Osteoblast (primary cell): ENCODE results near the gene UEVLD. TPM values are rescaled to one million over a fixed set of nuclear protein-coding genes. Genes with fewer than 3 reads are reported as not detected.

Source experiments
- DNase-seq: peaks from one replicate; pipeline ENCODE4 v3.0.0; 2011; ENCODE audit warnings: low spot score, mixed read lengths; ENCODE audit not compliant: insufficient read length; ENCODE audit errors: missing footprints
- H2AFZ ChIP-seq: 2 replicates; pipeline ENCODE4 v1.6.0; 2011; ENCODE audit warnings: mild to moderate bottlenecking, low read length
- H3K27ac ChIP-seq: 2 replicates; pipeline ENCODE4 v1.5.1; 2011; ENCODE audit warnings: mild to moderate bottlenecking, low read depth, low read length, moderate library complexity
- H3K27me3 ChIP-seq: 2 replicates; pipeline ENCODE4 v1.6.0; 2012; ENCODE audit warnings: mild to moderate bottlenecking, control low read depth, inconsistent platforms, low read length, moderate library complexity; ENCODE audit not compliant: insufficient read depth
- H3K36me3 ChIP-seq: 2 replicates; pipeline ENCODE4 v1.5.1; 2011; ENCODE audit warnings: mild to moderate bottlenecking, low read length, control low read depth, moderate library complexity; ENCODE audit not compliant: insufficient read depth
- H3K4me1 ChIP-seq: 2 replicates; pipeline ENCODE4 v1.5.1; 2011; ENCODE audit warnings: mild to moderate bottlenecking, low read length, control low read depth, moderate library complexity; ENCODE audit not compliant: insufficient read depth
- H3K4me2 ChIP-seq: 2 replicates; pipeline ENCODE4 v1.6.0; 2011; ENCODE audit warnings: mild to moderate bottlenecking, low read length; ENCODE audit not compliant: insufficient read depth
- H3K4me3 ChIP-seq: fragments of 200-600 bp; sonication (generic); 3 replicates; pipeline ENCODE4 v1.5.1; 2012; ENCODE audit warnings: mild to moderate bottlenecking, low read length, inconsistent platforms; ENCODE audit not compliant: insufficient read depth
- H3K79me2 ChIP-seq: 2 replicates; pipeline ENCODE4 v1.6.0; 2012; ENCODE audit warnings: mild to moderate bottlenecking, low read length, control low read depth, inconsistent platforms; ENCODE audit not compliant: insufficient read depth
- H3K9me3 ChIP-seq: 2 replicates; pipeline ENCODE4 v1.5.1; 2011; ENCODE audit warnings: low read depth, low read length, control low read depth
- H4K20me1 ChIP-seq: 2 replicates; pipeline ENCODE4 v1.6.0; 2012; ENCODE audit warnings: mild to moderate bottlenecking, low read length, control low read depth; ENCODE audit not compliant: insufficient read depth
- total RNA-seq: library from RNA; depleted of rRNA; stranded (reverse); fragments of >200 nt; gene quantifications from 2 replicates; pipeline ENCODE4 v1.2.3, GENCODE V29; 2012
- TF ChIP-seq, protein P1 (sequence below): IDR thresholded peaks from 2 replicates; pipeline ENCODE4 v1.5.1; 2011; ENCODE audit warnings: mild to moderate bottlenecking, low read depth, low read length, moderate library complexity; ENCODE audit errors: extremely low read depth

Gene UEVLD
- total RNA-seq, 1 donor, result 26.8 TPM

DNA sequence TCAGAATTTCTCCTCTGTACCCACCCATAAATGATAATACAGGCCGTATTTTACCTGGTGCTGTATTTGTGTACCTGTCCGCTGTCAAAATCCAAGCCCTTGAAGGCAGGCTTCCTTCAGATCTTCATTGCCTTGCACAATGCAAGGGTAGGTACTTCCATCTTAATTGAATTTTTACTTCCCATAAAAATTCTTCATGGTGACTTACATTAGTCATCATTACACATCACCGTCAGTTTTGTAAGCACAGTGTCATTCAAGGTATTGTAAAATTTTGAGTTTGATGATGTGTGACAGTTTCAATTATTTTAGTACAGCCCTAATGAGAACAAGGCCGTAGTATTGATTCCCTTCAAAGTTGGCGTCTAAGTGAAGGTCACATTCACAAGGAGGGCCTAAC, 61.0 kb downstream of the UEVLD start:
- H3K4me2 ChIP-seq, result peak overlapping the region; percentile 93
- peaks cover 20% of the 10 kb centered on the region for H3K36me3 ChIP-seq
- TF ChIP-seq, protein P1, sequence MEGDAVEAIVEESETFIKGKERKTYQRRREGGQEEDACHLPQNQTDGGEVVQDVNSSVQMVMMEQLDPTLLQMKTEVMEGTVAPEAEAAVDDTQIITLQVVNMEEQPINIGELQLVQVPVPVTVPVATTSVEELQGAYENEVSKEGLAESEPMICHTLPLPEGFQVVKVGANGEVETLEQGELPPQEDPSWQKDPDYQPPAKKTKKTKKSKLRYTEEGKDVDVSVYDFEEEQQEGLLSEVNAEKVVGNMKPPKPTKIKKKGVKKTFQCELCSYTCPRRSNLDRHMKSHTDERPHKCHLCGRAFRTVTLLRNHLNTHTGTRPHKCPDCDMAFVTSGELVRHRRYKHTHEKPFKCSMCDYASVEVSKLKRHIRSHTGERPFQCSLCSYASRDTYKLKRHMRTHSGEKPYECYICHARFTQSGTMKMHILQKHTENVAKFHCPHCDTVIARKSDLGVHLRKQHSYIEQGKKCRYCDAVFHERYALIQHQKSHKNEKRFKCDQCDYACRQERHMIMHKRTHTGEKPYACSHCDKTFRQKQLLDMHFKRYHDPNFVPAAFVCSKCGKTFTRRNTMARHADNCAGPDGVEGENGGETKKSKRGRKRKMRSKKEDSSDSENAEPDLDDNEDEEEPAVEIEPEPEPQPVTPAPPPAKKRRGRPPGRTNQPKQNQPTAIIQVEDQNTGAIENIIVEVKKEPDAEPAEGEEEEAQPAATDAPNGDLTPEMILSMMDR, result no peak
- H3K27ac ChIP-seq, result peak overlapping the region; percentile 94
- peaks cover 53% of the 10 kb centered on the region for H3K79me2 ChIP-seq
- H3K4me1 ChIP-seq, result peaks cover 4% of the 10 kb centered on the region
- peak overlapping the region; percentile 82 for H3K4me3 ChIP-seq
- H3K9me3 ChIP-seq, result no peaks in the 10 kb centered on the region
- peak; percentile 65 for DNase-seq
- H3K27me3 ChIP-seq, result no peaks in the 10 kb centered on the region
- peaks cover under 1% of the 10 kb centered on the region for H4K20me1 ChIP-seq
- peak overlapping the region; percentile 86 for H2AFZ ChIP-seq

GRCh38 chr11:18526521-18527296, 61.8 kb downstream of the UEVLD start, which contains the start of gene TSG101:
TSG101 (minus strand) TSS chr11:18526942; CDS start chr11:18526816, 126 bp downstream.
- Histone ChIP-seq H4K20me1 (peaks cover 6% of the 10 kb centered on the region), H3K4me1 (peaks cover 4% of the 10 kb centered on the region), H3K4me3 (peak within 1 kb of the TSS; percentile 82), H3K4me2 (peak within 1 kb of the TSS; percentile 93), H3K27ac (peak within 1 kb of the TSS; percentile 94), H3K79me2 (peaks cover 61% of the 10 kb centered on the region), H2AFZ (peak within 1 kb of the TSS; percentile 86), H3K9me3 (no peaks in the 10 kb centered on the region), H3K27me3 (no peaks in the 10 kb centered on the region), H3K36me3 (peaks cover 13% of the 10 kb centered on the region)
- DNase-seq, result peak; percentile 96
- TF ChIP-seq, protein P1, result no peak

DNA sequence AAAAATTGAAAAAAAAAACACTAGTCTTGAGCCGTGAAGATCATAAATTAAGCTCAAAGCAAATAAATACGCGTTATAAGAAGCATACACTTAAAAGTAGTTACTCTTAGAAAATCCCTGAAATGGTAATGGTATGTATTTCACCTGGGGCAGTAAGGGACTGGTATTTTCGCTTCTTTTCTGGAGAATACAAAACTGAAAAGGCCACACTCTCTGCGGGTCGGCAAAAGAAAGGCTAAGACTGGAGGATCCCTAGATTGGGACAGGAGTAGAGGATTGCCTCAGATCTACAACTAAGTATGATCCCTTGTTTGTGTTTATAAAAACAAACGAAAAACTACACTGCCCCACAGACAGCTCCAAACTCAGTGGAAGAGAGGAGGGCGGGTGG, 62.4 kb downstream of the UEVLD start:
- DNase-seq, result peak; percentile 26
- TF ChIP-seq, protein P1, result no peak
- H3K9me3 ChIP-seq, result no peaks in the 10 kb centered on the region

DNA sequence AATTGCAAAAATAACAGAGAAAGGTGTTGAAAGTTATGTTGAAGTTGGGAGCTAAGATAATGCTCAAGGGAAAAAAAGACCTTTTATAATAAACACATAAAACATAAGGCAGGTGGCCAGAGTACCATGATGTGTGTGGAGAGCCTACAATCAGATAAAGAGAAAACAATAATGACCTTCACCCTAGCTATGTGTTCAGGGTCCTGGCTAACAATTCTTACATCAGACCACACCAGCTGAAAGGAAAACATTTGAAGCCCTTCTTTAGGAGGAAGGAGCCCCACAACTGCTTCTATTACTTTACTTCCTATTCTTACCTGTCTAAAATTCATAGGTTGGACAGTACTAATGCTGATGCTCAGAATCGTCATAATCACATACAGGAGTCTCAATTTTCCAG, 64.3 kb downstream of the UEVLD start:
- Histone ChIP-seq H3K36me3 (peaks cover 9% of the 10 kb centered on the region), H3K4me3 (no peak overlapping the region), H2AFZ (no peak overlapping the region), H3K79me2 (peaks cover 83% of the 10 kb centered on the region), H3K4me1 (peaks cover 4% of the 10 kb centered on the region), H3K27me3 (no peaks in the 10 kb centered on the region), H3K4me2 (no peak overlapping the region), H3K27ac (no peak overlapping the region), H4K20me1 (peaks cover 6% of the 10 kb centered on the region), H3K9me3 (no peaks in the 10 kb centered on the region)
- no peak for DNase-seq
- TF ChIP-seq, protein P1, result no peak

More for the DNA sequence above, 62.4 kb downstream of the UEVLD start:
- H2AFZ ChIP-seq, result peak overlapping the region; percentile 86
- peak overlapping the region; percentile 94 for H3K27ac ChIP-seq
- H3K4me1 ChIP-seq, result peaks cover 4% of the 10 kb centered on the region
- peaks cover 67% of the 10 kb centered on the region for H3K79me2 ChIP-seq
- H4K20me1 ChIP-seq, result peaks cover 6% of the 10 kb centered on the region
- peaks cover 11% of the 10 kb centered on the region for H3K36me3 ChIP-seq
- peak overlapping the region; percentile 93 for H3K4me2 ChIP-seq
- H3K4me3 ChIP-seq, result peak overlapping the region; percentile 82
- H3K27me3 ChIP-seq, result no peaks in the 10 kb centered on the region
